Stimulated activated CD8-positive, alpha-beta memory T cell treated with anti-CD3 and anti-CD28 coated beads, Interleukin-7, amount 100 ng/mL, for 48 hours (primary cell): Measurements from ENCODE around the gene LST1.

ENCODE experiments used
- DNase-seq, 2 donors: peaks; one replicate each; pipeline ENCODE4 v3.0.0-alpha.2; 2020; ENCODE audit warnings: low read depth in 1 of 2; ENCODE audit errors: extremely low read depth in 1 of 2

LST1 gene

GRCh38 chr6:31559958-31560696 lies 25.9 kb upstream of the LST1 start:
- DNase-seq = no peak

GRCh38 chr6:31560697-31561058 lies 25.4 kb upstream of the LST1 start:
- DNase-seq = no peak

- no peak for DNase-seq
Measured at GRCh38 chr6:31567531-31568370, 18.3 kb upstream of the LST1 start.

GRCh38 chr6:31568537-31568961 lies 17.5 kb upstream of the LST1 start:
- peak in 1 of 2 donors; percentile 78 for DNase-seq

GRCh38 chr6:31569861-31570536 lies 16.1 kb upstream of the LST1 start:
- DNase-seq = no peak

GRCh38 chr6:31572041-31572911 lies 13.8 kb upstream of the LST1 start, which contains the start of gene LTA:
LTA (plus strand) TSS chr6:31572289; CDS start chr6:31572743, 454 bp downstream.
- DNase-seq = peak; percentile 78 to 87

GRCh38 chr6:31573239-31574105 lies 12.6 kb upstream of the LST1 start:
- DNase-seq = no peak

GRCh38 chr6:31574106-31575061 lies 11.7 kb upstream of the LST1 start:
- no peak for DNase-seq

GRCh38 chr6:31575335-31575901 lies 10.7 kb upstream of the LST1 start, which contains the start of gene TNF:
TNF (plus strand) TSS chr6:31575565; CDS start chr6:31575742, 177 bp downstream.
- peak in 1 of 2 donors; percentile 83 for DNase-seq

GRCh38 chr6:31575952-31576685 lies 10.0 kb upstream of the LST1 start:
- DNase-seq = no peak

- no peak for DNase-seq
Measured at GRCh38 chr6:31576897-31577578, 9.0 kb upstream of the LST1 start.

- DNase-seq = no peak
Measured at GRCh38 chr6:31577579-31577966, 8.5 kb upstream of the LST1 start.

GRCh38 chr6:31578184-31579118 lies 7.6 kb upstream of the LST1 start:
- no peak for DNase-seq

GRCh38 chr6:31579119-31579505 lies 7.0 kb upstream of the LST1 start:
- DNase-seq = no peak

- no peak for DNase-seq
Measured at GRCh38 chr6:31579546-31580437, 6.3 kb upstream of the LST1 start.
